Fibroblast of peridontal ligament (primary cell): ENCODE results near the gene LCE1E.
A peak's percentile ranks its signal among the peaks of the same experiment; 100 is the strongest.

Experiments used
- DNase-seq: peaks from one replicate; pipeline ENCODE4 v3.0.0-alpha.2; 2010; ENCODE audit errors: extremely low read depth

LCE1E gene

GRCh38 chr1:152777510-152778137, 8.4 kb upstream of the LCE1E start:
- no peak for DNase-seq

DNA sequence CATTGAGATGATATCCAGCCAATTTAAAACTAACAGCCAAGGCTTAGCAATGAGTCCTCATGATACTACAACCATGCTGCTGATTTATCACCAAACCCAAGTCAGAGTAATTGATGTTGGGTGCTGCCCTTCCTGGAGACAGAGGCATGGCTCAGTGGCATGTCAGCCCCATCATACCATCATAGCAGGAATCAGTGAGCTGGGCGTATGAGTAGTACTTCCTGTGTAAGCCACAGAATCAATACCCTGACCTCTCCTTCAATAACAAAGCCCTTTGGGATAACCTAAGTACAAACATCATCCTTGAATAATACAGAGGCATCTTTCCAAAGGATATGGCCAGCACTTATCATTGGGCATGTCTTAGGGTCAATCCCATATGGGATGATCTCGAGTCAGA, 3.0 kb upstream of the LCE1E start:
- DNase-seq, result no peak

DNA sequence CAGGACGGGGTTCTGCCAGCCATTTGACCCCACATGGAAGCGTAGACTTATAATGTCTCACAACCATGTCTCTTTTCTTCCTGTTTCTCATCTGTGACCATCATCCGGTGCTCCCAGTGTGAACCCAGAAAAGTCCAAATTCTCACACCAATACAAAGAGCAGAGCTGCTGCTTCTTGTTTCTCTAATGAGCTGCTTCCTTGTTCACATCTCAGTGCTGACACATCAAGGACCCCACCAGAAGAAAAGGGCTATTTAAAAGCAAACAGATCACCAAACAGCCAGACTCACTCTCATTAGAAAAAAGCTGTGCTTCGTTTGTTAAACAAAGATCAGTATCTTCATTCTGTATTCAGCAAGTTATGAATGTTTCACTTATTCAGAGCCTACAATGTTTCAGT, 9.6 kb downstream of the LCE1E start:
- DNase-seq, result no peak

DNA sequence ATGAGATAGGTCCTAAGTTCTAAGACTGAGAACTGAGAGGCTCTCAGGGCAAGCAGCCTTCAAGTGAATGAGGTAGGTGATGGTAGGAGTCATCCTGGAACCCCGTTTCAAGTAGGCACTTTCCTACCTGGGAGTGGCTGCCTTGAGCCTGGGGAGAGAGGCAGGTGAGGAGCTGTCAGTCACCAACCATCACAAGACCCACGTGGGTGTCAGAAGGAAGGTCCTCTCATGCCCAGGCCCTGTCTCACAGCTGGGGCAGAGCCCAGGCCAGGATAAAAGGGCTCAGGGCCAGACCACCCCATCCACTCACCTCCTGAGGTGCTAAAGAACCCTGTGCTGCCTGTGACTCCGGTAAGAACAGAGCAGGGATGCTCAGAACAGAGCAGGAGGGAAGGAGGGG, 10.4 kb downstream of the LCE1E start, which contains the start of gene LCE1D:
Gene LCE1D, plus strand, starts transcription at position 301 of the 400 bp plus-strand sequence. CDS start 1,074 bp downstream, outside the sequence.
- no peak for DNase-seq

GRCh38 chr1:152801333-152801732, 15.3 kb downstream of the LCE1E start:
- no peak for DNase-seq

- DNase-seq, result no peak
Observed at GRCh38 chr1:152806576-152806975, 20.5 kb downstream of the LCE1E start, which contains the start of gene LCE1C. Gene LCE1C, minus strand, starts transcription at chr1:152806651. Its CDS starts 1,173 bp downstream, at chr1:152805478.

- no peak for DNase-seq
Observed at GRCh38 chr1:152811050-152811449, 25.0 kb downstream of the LCE1E start.

- no peak for DNase-seq
Observed at GRCh38 chr1:152811671-152812070, 25.6 kb downstream of the LCE1E start, which contains the start of gene LCE1B. Gene LCE1B, plus strand, starts transcription at chr1:152811971. Its CDS starts 476 bp downstream, at chr1:152812447.

- no peak for DNase-seq
Observed at GRCh38 chr1:152817309-152817708, 31.3 kb downstream of the LCE1E start.

DNA sequence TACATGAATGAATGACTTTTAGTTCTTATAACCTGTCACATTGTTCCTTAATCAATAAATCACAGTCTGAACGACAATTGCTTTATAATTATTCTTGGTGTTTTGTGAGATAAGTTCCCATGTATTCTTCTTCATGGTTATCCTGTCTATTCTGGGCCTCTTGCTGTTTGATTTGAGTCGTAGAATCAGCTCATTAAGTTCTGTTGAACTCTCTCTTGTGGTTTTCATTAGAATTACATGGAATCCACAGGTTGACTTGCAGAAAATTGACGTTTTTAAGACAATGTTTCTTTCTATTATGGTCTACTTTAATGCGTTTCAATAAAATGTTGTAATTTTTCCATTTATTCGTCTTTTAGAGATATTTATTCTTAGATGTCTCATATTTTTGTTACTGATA, 37.2 kb downstream of the LCE1E start:
- no peak for DNase-seq

DNA sequence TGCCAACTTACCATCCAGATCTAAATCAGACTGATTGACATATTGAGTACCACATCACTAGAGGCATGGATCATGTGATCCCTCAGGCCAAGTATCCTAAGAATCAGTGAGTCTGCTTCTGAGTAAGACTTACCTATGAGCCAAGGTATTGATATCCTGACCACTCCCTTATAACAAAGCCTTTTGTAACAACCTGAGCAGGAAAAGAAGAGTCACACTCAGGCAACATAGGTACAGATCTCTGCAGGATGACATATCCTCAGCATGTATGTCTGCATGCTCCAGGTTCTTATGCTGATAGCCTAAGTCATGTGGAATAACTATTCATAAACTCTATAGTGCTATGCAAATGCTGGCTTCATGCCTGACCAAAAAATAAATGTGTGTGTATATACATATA, 38.9 kb downstream of the LCE1E start:
- DNase-seq, result no peak

DNA sequence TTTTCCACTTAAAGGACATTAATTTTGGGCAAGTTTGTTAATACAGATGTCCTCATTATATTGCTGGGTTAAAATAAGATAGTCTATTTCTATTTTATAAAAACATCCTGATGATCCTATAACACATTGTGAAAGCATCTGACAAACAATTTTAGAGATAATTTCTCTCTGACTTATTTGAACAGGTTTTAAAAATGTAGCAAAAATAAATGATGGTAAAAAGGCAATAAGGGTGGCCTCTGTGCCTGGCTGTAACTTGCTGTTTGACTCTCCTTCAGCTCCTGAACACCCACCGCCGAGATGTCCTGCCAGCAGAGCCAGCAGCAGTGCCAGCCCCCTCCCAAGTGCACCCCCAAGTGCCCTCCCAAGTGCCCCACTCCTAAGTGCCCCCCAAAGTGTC, 41.1 kb downstream of the LCE1E start, which contains the start of gene LCE1A:
Gene LCE1A, plus strand, starts transcription at position 301 of the 400 bp plus-strand sequence. Its CDS starts 0 bp downstream, at position 301.
- DNase-seq, result no peak

GRCh38 chr1:152836870-152837269, 50.8 kb downstream of the LCE1E start:
- DNase-seq, result peak; percentile 41
